ENCODE data around the gene ZNF281.
A peak's percentile ranks its signal among the peaks of the same experiment; 100 is the strongest.
"Not testable (repeated sequence)": the region's sequence is repeated elsewhere in the genome, so short reads cannot be mapped to it uniquely, and the experiment has no call there.

ZNF281 gene, protein sequence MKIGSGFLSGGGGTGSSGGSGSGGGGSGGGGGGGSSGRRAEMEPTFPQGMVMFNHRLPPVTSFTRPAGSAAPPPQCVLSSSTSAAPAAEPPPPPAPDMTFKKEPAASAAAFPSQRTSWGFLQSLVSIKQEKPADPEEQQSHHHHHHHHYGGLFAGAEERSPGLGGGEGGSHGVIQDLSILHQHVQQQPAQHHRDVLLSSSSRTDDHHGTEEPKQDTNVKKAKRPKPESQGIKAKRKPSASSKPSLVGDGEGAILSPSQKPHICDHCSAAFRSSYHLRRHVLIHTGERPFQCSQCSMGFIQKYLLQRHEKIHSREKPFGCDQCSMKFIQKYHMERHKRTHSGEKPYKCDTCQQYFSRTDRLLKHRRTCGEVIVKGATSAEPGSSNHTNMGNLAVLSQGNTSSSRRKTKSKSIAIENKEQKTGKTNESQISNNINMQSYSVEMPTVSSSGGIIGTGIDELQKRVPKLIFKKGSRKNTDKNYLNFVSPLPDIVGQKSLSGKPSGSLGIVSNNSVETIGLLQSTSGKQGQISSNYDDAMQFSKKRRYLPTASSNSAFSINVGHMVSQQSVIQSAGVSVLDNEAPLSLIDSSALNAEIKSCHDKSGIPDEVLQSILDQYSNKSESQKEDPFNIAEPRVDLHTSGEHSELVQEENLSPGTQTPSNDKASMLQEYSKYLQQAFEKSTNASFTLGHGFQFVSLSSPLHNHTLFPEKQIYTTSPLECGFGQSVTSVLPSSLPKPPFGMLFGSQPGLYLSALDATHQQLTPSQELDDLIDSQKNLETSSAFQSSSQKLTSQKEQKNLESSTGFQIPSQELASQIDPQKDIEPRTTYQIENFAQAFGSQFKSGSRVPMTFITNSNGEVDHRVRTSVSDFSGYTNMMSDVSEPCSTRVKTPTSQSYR

DNA sequence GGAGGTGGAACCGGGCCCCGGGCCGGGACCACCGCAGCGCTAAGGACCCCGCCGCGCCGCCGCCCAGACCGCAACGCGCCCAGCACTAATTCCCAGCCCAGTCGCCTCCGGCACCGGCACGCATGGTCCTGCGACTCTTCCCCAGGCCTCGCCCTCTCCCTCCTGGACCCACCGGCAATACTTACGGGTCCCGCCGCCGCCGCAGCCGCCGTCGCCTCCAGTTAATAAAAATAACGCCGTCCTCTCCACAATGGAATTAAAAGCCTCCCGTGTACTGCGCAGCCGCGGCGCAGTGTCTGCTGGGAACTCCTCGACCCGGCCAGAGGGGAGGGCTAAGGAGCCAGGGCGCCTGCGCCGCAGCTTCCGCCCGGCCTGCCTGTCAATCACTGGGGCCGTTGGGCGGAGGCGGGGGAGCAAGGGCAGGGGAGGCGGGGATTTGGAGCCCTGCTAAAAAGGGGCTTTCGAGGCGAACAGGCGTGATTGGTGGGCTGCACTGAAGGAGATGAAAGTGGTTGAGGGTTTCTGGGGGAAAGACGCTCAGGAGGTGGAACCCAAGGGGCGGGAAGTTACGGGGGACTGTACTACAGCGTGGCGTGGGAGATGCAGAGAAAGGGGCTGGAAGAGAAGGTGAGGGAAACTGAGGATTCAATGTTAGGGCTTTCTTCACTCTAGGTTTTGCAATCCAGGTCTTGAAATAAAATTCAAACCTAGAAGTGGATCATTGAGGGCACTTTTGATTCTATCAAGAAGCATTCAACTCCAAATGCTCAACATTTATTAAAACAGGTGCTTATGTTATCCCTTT, at the start of gene ZNF281:
TSS of gene ZNF281 (minus strand) at position 276 of the 805 bp plus-strand sequence. CDS start 331 bp downstream, outside the sequence.
- peak; percentile 96 for DNase-seq

DNA sequence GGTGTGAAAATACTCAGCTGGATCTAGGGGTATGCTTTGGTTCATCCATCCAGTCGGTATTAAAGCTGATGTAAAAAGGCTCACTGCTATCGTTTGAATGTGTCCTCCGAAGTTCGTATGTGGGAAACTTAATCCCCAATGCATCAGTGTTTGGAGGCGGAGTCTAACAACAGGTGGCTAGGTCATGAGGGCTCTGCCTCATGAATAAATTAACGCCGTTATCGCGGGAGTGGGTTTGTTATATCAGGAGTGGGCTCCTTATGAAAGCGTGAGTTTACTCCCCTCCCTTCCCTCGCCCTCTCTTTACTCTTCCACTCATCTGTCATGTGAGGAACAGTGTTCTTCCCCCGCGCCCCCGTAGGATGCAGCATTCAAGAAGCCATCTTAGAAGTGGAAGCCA, 48.9 kb upstream of the ZNF281 start:
- no peak for DNase-seq

DNA sequence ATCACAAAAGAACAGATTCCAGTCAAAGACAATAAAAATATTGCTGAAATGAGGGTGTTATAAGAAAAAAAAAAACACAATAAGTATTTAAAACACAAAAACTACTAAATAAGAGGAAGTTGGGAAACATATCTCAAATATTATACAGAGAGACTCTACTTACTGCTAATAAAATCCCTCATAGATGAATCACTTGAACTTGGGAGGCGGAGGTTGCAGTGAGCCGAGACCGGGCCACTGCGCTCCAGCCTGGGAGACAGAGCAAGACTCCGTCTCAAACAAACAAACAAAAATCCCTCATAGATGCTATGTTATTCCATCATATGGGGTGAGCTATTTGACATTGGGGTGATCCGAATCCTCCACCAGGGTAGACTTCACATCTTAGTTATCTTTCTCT, 48.0 kb upstream of the ZNF281 start:
- no peak for DNase-seq

DNA sequence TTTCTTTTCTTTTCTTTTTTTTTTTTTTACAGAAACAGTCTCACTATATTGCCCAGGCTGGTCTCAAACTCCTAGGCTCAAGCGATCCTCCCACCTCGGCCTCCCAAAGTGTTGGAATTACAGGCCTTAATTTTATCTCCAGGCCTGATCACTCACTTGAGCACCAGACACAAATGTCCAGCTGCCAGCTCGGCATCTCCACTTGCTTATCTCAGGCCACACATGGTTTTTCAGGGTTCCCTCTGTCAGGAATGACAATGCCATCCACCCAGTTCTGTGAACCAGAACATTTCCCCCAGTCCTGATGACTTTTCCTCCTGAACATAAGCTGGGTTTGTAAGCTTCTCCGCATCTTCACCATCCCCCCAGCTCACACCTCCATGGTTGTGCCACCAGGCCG, 44.6 kb upstream of the ZNF281 start:
- no peak for DNase-seq

DNA sequence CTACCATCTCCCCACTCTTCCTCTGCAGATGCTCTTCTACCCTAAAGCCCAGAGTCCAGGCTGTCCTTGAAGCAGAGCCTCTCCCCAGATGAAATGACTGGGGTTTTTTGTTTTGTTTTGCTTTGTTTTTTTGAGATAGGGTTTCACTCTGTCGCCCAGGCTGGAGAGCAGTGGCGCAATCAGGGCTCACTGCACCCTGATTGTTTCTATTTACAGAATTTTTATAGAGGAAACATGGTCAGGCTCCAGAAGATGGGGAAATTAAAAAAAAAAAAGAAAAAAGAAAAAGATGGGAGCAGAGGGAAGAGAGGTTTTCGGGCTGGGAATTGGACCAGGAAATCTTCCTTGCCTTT, 43.7 kb upstream of the ZNF281 start:
- DNase-seq = no peak

DNA sequence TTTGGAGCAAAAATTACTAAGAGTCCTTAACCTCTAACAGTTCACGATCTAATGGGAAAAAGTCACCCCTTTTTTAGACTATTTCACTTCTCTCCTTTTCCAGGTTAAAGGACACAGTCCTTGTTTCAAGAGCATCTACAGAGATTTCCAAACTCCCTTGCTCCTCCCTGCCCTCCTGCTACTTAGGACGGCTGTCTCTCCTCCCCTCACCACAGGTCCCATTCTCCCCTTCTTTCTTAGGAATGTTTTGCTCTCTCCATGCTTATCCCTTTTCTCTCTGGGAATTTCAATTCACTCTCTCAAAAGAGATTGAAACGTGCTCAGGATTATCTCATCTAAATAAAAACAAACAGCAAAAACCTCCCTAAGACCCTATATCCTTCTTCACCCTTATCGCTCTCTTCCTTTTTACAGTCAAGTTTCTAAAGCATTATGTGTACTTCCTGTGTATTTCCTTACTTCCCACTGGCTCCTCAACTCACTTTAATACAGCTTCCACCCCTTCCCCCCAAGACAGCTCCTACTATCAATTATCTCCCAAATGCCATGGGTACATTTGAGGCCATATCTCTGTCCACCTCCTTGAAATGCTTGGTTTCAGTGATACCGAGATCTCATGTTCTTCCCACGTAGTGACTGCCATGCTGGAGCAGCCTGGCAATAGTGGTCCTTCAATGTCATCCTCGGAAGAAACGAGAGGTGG, 43.2 kb upstream of the ZNF281 start:
- DNase-seq = no peak

DNA sequence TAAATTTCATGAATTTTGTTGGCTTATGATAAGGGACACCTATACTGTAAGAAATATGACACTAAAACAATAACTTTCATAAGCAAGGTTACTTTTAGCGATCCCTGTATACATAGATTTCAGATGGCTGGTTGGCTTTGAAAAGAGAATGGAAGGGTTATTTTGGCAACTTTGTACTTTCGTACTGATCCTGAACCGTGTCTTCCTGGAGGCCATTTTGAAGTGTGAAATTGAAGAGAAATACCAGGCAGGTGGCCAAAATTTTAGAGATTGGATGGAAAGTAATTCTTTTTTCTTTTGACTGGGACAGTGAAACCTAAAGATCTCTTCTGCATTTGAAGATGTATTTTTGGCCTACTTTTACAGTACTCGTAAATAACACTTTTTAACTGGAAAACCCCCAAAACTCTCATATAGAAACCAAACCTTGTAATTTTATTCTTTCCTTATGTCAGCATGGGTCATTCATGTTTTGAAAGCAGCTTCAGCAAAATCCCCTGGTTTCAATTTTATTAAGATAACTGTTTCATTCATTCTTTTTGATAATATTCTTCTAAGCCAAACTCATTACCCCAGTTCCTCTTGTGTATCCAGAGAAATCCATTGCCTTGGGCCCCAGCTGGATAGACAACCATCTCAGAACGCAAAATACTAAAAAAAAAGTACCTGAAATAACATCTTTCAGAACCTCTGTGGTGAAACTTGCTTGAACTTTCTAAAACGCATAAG, 38.4 kb upstream of the ZNF281 start:
- DNase-seq = no peak

DNA sequence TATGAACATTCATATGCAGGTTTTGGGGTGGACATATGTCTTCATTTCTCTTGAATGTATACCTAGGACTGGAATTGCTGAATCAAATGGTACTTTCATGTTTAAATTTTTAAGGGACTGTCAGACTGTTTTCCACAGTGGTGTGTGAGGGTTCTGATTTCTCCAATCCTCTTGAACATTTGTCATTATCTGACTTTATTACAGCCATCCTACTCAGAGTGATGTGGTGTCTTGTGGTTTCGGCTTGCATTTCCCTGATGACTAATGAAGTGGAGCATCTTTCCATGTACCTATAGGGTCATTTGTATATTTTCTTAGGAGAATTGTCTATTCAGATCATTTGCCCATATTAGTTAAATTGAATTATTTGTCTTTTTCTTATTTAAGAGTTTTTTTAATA, 35.4 kb upstream of the ZNF281 start:
- no peak for DNase-seq

DNA sequence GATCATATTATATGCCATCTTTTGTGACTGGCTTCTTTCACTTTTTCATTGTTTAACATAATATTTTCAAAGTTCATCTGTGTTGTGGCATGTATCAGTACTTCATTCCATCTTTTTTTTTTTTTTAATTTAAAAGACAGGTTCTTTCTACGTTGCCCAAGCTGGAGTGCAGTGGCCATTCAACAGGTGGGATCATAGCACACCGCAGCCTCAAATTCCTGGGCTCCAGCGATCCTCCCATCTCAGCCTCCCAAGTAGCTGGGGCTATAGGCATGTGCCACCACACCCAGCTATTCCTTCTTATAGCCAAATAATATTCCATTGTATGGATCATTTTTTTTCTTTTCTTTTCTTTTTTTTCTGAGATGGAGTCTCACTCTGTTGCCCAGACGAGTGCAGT, 34.6 kb upstream of the ZNF281 start:
- no peak for DNase-seq

DNA sequence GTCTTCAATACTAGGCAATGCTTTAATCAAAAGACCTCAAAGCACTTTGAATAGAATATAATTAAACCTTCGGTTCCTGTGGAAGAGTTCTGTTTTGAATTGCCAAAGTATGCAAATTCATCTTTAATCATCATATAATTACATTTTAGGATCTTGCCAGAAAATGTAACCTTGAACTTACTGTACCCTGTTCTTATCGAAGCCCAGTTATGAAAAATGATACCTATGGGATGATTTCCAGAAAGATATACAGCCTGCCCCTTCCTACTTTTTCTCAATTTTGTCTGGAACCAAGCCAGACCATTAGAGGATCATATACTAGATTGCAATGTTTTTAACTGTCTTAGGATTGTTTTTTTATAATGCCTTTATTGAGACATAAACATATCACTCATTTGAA, 34.0 kb upstream of the ZNF281 start:
- no peak for DNase-seq

DNA sequence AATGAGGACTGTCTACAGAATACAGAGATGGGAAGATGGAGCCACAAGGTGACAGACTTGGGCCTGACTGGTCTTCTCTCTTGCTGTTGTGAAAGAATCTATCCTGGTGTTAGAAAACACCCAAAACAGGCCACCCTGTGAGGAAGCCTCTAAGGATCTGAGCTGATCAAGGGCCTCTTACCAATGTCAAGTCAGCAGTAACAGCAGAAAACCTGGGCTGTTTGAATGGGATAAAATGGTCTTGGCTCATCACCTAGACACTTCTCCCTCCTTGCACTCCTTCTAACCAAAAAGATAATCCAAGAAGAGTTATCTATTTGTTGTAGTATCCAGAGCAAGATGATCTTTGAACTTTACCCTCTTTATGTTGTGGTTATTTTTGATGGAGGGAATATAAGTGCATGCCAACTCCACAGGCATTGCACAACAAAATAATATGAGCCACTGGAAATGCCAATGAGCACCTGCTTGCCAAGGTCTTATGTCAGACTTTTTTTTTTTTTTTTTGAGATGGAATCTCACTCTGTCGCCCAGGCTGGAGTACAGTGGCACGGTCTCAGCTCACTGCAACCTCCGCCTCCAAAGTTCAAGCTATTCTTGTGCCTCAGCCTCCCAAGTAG, 32.8 kb upstream of the ZNF281 start:
- no peak for DNase-seq

DNA sequence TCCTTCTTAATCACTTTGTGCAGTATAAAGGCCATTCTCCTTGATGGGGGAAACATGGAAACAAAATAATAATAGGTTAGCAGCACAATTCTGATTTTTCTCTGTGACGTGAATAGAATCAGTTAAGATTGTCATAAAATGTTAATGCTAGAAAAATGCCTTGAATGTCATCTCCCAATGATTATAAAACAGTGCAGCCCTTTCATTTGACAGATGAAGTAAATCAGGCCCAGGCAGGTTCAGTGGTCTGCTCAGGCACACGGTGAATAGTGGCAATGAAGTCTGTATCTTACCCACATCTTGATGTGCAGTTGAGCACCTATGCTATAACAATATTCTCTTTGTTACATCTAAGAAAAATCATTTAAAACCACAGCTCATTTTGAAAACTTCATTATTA, 32.2 kb upstream of the ZNF281 start:
- no peak for DNase-seq

DNA sequence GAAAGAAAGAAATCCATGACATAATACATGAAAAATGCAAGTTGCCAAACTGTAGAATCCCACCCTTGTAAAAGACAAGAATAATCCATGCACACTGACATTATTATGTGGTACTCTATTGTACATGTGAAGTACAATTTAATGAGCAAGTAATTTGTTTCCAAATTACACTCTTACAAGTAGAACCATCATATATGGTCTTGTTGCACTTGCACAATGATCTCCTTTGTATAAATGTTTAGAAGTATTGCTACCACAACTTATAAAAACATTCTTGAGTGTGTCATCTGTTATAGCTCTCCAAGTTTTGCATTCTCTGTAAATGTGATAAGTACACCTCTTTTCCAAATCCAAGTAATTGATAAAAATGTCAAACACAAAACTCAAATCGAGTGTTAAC, 29.1 kb upstream of the ZNF281 start:
- no peak for DNase-seq

DNA sequence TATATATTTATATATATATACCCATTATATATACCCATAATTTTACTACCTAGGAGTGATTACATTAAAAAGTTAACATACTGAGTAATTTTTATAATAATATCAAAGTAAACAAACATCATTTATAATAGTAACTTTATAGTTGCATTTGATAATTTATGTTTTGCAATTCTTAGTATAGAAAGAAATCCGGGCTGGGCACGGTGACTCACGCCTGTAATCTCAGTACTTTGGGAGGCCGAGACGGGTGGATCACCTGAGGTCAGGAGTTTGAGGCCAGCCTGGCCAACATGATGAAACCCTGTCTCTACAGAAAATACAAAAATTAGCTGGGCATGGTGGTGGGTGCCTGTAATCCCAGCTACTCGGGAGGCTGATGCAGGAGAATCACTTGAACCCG, 28.6 kb upstream of the ZNF281 start:
- not testable (repeated sequence) for DNase-seq

DNA sequence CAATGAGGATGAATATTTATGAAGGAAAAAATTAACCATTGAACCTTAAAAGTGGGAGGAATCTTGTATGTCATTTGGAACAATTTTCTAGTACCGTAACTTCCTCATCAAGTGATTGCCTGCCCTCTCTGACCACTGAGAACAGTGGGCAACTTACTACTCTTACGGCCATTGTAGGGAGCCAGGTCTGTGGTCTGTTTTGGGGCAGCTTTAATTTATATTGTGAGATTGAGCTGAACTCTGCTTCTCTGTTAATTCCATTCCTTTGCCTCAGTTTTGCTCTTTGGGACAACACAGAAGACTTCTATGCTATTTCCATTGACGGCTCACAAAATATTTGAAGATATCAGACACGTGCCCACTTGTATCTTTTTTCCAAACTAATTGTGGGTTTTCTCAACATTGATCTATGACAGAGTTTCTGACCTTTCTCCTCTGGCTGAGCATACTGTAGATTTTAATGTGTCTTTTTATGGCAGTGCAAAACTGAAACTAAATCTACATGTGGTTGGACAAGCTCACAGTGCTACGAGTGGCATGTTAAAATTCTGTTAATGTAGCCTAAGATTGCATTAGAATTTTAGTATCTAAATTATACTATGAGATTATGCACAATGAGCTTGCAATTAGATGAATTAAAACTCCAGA, 27.8 kb upstream of the ZNF281 start:
- no peak for DNase-seq

DNA sequence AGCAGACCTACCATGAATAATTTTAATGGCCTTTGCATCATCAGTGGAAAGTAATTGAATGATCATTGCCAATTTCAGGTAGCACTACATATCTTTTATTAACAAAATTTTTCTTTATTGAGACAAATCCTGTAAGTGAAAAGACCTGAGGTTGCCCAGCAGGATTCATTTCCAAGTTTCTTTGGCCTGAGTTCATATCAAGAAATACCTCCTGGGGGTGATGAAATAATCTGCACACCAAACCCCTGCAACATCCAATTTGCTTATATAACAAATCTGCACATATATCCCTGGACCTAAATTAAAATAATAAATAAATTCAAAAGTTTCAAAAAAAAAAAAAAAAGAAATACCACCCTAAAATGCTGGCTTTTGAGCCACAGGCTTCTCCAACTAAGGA, 27.3 kb upstream of the ZNF281 start:
- DNase-seq = no peak

DNA sequence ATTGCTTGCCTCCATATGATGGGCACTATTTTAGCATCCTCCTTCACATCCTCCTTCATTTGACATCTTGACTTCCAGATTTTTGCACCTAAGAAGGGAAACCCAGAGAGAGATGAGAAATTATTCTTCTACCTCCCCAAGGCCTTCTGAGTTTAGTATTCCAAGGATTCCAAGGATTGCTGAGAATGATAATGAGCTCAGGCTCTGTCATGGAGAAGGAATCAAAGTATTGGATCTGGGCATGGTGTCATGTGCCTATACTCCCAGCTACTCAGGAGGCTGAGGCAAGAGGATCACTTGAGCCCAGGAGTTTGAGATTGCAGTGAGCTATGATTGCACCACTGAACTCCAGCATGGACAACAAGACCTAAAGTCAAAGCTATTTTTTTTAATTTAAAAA, 26.6 kb upstream of the ZNF281 start:
- no peak for DNase-seq

DNA sequence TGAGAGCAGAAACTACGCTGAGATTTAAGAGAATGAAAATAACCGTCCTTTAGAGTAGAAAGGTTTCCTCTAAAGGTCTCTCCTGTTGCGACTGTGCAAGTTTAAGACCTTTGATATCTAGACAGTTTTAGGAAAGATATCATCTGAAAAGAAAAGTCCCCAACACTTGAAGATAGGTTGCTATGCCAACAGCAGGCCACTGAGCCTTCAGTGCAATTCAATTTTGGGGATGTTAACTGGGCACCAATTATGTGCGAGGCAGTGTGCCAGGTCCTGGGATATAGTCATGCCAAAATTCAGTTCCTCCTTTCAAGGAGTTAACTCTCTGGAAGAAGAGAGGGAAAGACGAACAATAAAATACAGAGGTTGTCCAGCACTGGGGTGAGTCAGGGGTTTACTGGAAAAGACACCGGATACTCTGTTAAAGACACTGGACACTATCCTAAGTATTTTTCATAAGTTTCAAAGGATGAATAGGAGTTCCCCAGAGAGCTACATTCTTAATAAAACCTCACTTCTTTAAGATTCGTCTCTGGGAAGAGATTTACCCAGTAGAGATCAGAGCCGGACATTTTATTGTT, 25.5 kb upstream of the ZNF281 start:
- DNase-seq = no peak

DNA sequence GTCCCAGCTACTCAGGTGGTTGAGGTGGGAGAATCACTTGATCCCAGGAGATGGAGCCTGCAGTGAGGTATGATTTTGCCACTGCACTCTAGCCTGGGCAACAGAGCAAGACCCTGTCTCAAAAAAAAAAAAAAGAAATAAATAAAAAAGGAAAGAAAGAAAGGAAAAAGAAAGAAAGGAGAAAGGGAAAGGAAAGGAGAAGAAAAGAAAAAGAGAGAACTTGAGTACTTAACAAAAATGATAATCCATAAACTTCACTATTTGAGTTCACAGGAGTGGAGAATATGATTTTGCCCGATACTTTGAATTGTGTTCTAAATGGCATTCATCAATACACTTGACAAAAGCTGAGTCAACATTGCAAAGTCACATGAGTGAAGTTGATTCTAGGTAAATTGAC, 23.8 kb upstream of the ZNF281 start:
- no peak for DNase-seq

DNA sequence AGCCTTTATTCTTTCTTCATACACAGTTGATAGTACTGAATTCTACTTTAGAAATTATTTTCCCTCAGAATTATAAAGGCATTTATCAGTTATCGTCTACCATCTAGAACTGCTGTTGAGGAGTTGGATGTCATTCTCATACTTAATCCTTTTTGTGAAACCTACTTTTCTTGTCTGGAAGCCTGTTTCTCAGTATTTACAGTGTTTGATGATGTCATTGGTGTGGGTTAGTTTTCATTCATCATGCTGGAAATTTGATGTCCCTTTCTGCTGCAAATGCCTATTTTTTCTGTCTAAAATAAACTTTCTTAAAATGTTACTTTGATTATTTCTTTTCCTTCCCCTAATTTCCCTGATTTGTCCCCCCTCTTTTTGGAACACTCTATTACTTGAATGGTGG, 22.8 kb upstream of the ZNF281 start:
- no peak for DNase-seq
